ENCODE data around the gene LRRC36.

DNA sequence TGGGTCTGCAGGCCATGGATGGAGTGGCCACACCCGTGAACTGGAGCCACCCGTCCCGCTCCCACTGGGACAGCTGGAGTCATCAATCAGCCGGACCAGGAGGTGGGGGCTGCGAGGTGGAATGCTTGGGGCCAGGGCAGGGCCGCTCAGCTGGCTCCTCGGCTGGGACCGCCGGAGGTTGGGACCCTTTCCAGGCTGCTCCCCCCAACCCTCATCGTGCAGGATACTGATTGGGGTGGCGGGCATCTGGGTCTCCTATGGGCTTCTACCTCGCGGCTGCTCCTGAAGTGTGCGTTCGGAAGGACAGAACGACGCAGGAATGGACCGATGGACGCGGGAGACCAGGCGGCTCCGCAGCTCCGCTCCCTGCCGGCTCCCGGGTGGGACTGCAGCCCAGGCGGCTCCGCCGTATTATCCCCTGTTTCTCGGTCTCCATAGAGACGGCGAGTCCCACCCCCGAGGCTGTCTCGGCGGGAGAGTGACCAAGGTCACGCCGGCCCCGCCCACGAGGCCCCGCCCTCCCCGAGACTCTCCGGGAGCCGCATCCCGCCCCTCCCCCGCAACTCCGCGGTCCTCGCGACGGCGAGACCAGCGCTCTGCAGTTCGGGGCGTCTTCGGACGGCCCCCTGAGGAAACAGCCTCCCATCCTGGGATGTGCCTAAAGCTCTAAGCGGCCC lies 66.6 kb downstream of the LRRC36 start, which contains the start of gene TPPP3:
- TF ChIP-seq CTCF (IDR thresholded peaks at IDR 0.05) (peak in 5 of 7 experiments; percentile 49 to 76 (median 66)), POLR2A (IDR thresholded peaks at IDR 0.05) (no peak), EP300 (IDR thresholded peaks at IDR 0.05) (no peak), POLR2AphosphoS5 (IDR thresholded peaks at IDR 0.05) (peak in 1 of 3 donors; percentile 57)
